Mammary epithelial cell (primary cell): ENCODE data around the gene TNS1.

Source experiments
- CTCF ChIP-seq, 2 donors: IDR thresholded peaks in 1 of 2; conservative IDR thresholded peaks in 1 of 2; 2 replicates each; pipeline ENCODE4 v1.5.1; 2011 to 2012; ENCODE audit warnings: inconsistent platforms in 2 of 2, low read length in 2 of 2, mild to moderate bottlenecking in 2 of 2, control low read depth in 1 of 2, low read depth in 1 of 2; ENCODE audit not compliant: insufficient read depth in 1 of 2; ENCODE audit errors: extremely low read depth in 1 of 2
- EZH2 ChIP-seq: IDR thresholded peaks from 2 replicates; pipeline ENCODE4 v1.6.1; 2012; ENCODE audit warnings: low read length, inconsistent platforms, borderline replicate concordance

DNA sequence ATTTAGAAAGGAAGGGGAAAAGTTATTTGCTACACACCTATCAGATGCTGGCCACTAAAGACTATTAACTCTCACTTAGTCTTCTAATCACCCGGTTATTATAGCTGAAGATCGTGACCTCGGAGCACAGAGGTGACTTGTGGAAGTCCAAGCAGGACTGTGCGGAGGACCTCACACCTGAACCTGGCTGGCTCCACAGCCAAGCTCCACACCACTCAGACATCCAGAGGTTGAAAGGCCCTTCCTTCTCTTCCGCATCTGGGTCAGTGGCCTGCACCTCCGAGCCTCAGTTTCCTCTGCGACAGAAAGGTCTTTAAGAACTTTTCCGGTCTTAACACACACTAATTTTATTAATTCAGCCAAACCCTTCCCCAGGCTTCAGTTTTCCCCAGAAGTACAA is 57.9 kb downstream of the TNS1 start:
- TF ChIP-seq CTCF (conservative IDR thresholded peaks at IDR 0.05 in 1 of 2, IDR thresholded peaks at IDR 0.05 in 1 of 2; ENCODE audit: extremely low read depth in 1 of 2, insufficient read depth in 1 of 2, low read depth in 1 of 2, low read length in 2 of 2) (no peak), EZH2 (no peak)
